HepG2 (cell line): ENCODE measurements around the gene AP3D1. TPM values are rescaled to one million over a fixed set of nuclear protein-coding genes. Genes with fewer than 3 reads are reported as not detected.

Source experiments
- ATRX ChIP-seq: sonication (generic); formaldehyde crosslinking; IDR thresholded peaks from 2 replicates; pipeline ENCODE4 v1.4.0; 2020; ENCODE audit warnings: missing genetic modification reagents, borderline replicate concordance
- ESRRA ChIP-seq: sonication (generic); formaldehyde crosslinking; IDR thresholded peaks from 2 replicates; pipeline ENCODE4 v1.5.1; 2020; ENCODE audit warnings: mild to moderate bottlenecking, low read depth, missing genetic modification reagents
- IKZF1 ChIP-seq: fragments of 450-650 bp; IDR thresholded peaks from 2 replicates; pipeline ENCODE4 v1.7.1; 2016
- KAT7 ChIP-seq: IDR thresholded peaks from 2 replicates; pipeline ENCODE4 v1.6.1; 2018; ENCODE audit warnings: borderline replicate concordance, missing compliant biosample characterization
- KDM6A ChIP-seq: IDR thresholded peaks from 2 replicates; pipeline ENCODE4 v1.6.1; 2016; ENCODE audit warnings: low read depth
- KIAA2018 ChIP-seq: sonication (generic); formaldehyde crosslinking; IDR thresholded peaks from 2 replicates; pipeline ENCODE4 v1.5.0; 2020; ENCODE audit warnings: mild to moderate bottlenecking, missing genetic modification reagents, borderline replicate concordance
- POGZ ChIP-seq: sonication (generic); formaldehyde crosslinking; IDR thresholded peaks from 2 replicates; pipeline ENCODE4 v1.4.0; 2020; ENCODE audit warnings: mild to moderate bottlenecking, missing genetic modification reagents
- POLR2G ChIP-seq: fragments of 200-400 bp; formaldehyde crosslinking; IDR thresholded peaks from 2 replicates; pipeline ENCODE4 v1.6.1; 2018; ENCODE audit warnings: mild to moderate bottlenecking, low read depth, low read length, moderate library complexity
- RNF219 ChIP-seq: sonication (generic); formaldehyde crosslinking; IDR thresholded peaks from 2 replicates; pipeline ENCODE4 v1.5.0; 2020; ENCODE audit warnings: mild to moderate bottlenecking, missing genetic modification reagents
- SP4 ChIP-seq: sonication (generic); formaldehyde crosslinking; IDR thresholded peaks from 2 replicates; pipeline ENCODE4 v1.8.1; 2023; ENCODE audit warnings: mild to moderate bottlenecking, missing genetic modification reagents
- SP5 ChIP-seq: IDR thresholded peaks from 2 replicates; pipeline ENCODE4 v1.6.1; 2016; ENCODE audit warnings: low read depth, borderline replicate concordance
- SRSF9 ChIP-seq: fragments of 200-400 bp; formaldehyde crosslinking; IDR thresholded peaks from 2 replicates; pipeline ENCODE4 v1.6.1; 2018; ENCODE audit warnings: borderline replicate concordance, mild to moderate bottlenecking, low read depth, low read length; ENCODE audit not compliant: insufficient read depth, poor library complexity, severe bottlenecking
- TOE1 ChIP-seq: sonication (generic); formaldehyde crosslinking; IDR thresholded peaks from 2 replicates; pipeline ENCODE4 v1.4.0; 2020; ENCODE audit warnings: mild to moderate bottlenecking, missing genetic modification reagents
- YY1 ChIP-seq: IDR thresholded peaks from 2 replicates; pipeline ENCODE4 v1.6.1; 2011; ENCODE audit warnings: low read length, low read depth, moderate library complexity, mild to moderate bottlenecking; ENCODE audit not compliant: insufficient read depth, insufficient replicate concordance
- ZBTB8A ChIP-seq: sonication (generic); formaldehyde crosslinking; IDR thresholded peaks from 2 replicates; pipeline ENCODE4 v1.4.0; 2020; ENCODE audit warnings: mild to moderate bottlenecking, low read depth, missing genetic modification reagents, borderline replicate concordance
- ZNF282 ChIP-seq: fragments of 450-650 bp; IDR thresholded peaks from 2 replicates; pipeline ENCODE4 v1.6.1; 2018; ENCODE audit not compliant: partially characterized antibody
- ZNF367 ChIP-seq: sonication (generic); formaldehyde crosslinking; IDR thresholded peaks from 2 replicates; pipeline ENCODE4 v1.4.0; 2020; ENCODE audit warnings: missing genetic modification reagents, borderline replicate concordance
- ZNF501 ChIP-seq: sonication (generic); formaldehyde crosslinking; IDR thresholded peaks from 2 replicates; pipeline ENCODE4 v1.5.1; 2020; ENCODE audit warnings: mild to moderate bottlenecking, moderate library complexity, missing genetic modification reagents
- ZNF550 ChIP-seq: sonication (generic); formaldehyde crosslinking; IDR thresholded peaks from 2 replicates; pipeline ENCODE4 v1.4.0; 2020; ENCODE audit warnings: mild to moderate bottlenecking, missing genetic modification reagents, borderline replicate concordance
- ZNF607 ChIP-seq: sonication (generic); formaldehyde crosslinking; IDR thresholded peaks from 2 replicates; pipeline ENCODE4 v1.5.1; 2020; ENCODE audit warnings: missing genetic modification reagents, mild to moderate bottlenecking, borderline replicate concordance
- polyA plus RNA-seq, 8 experiments: library from polyadenylated mRNA; depleted of rRNA in 3 of 8; stranded (reverse) in 7 of 8; unstranded in 1 of 8; fragments of >200 nt; fragmentation: Illumina TruSeq in 4 of 8; extraction: Trizol in 4 of 8; gene quantifications; 2 replicates each; pipeline versions ENCODE4 v1.2.1 to v1.2.3, GENCODE V29; 2011 to 2016; ENCODE audit warnings: low read depth in 4 of 8, missing spikeins in 1 of 8, mixed read lengths in 1 of 8; ENCODE audit not compliant: insufficient read depth in 1 of 8
- total RNA-seq, 5 experiments: library from RNA; depleted of rRNA; stranded (reverse); fragments of >200 nt; fragmentation: Illumina TruSeq; extraction: Trizol; gene quantifications; 2 replicates each; pipeline ENCODE4 v1.2.3, GENCODE V29; 2016; ENCODE audit warnings: low read depth in 1 of 5

Gene AP3D1
- total and polyA plus RNA-seq, 2 of the 13 experiments (the other 11 are each of a cell fraction or from before 2014, with no cell fraction given) = 68.0 to 82.6 TPM

GRCh38 chr19:2059422-2060201, 91.8 kb downstream of the AP3D1 start (continued):
- TF ChIP-seq KAT7 (CRISPR knock-in tag) (peak; percentile 63; the same call in 1 of the 2 replicates), ATRX (CRISPR knock-in tag) (no peak), POLR2G (peak; percentile 89), ESRRA (CRISPR knock-in tag) (peak; percentile 73; the same call in 1 of the 2 replicates), ZNF501 (CRISPR knock-in tag) (peak; percentile 43), IKZF1 (no peak), KIAA2018 (CRISPR knock-in tag) (no peak), TOE1 (CRISPR knock-in tag) (no peak), ZNF607 (peak; percentile 71; the same call in 1 of the 2 replicates), KDM6A (CRISPR knock-in tag) (0 out of 2 replicates have a peak, but pooled peaks have one; percentile 6), ZNF550 (CRISPR knock-in tag) (no peak), RNF219 (CRISPR knock-in tag) (no peak; the same call in 1 of the 2 replicates), SP5 (peak; percentile 92), SRSF9 (no peak), SP4 (CRISPR knock-in tag) (no peak), ZNF367 (no peak), ZBTB8A (no peak), ZNF282 (no peak), POGZ (CRISPR knock-in tag) (0 out of 2 replicates have a peak, but pooled peaks have one; percentile 33), YY1 (peak; percentile 30)
